8988T (cell line): ENCODE measurements around the gene STRIP2.
"Not testable (repeated sequence)": the region's sequence is repeated elsewhere in the genome, so short reads cannot be mapped to it uniquely, and the experiment has no call there.

ENCODE experiments used
- DNase-seq: peaks from one replicate; pipeline ENCODE4 v3.0.0; 2011

STRIP2 gene

GRCh38 chr7:129456421-129456820 lies 22.2 kb downstream of the STRIP2 start:
- DNase-seq: no peak

DNA sequence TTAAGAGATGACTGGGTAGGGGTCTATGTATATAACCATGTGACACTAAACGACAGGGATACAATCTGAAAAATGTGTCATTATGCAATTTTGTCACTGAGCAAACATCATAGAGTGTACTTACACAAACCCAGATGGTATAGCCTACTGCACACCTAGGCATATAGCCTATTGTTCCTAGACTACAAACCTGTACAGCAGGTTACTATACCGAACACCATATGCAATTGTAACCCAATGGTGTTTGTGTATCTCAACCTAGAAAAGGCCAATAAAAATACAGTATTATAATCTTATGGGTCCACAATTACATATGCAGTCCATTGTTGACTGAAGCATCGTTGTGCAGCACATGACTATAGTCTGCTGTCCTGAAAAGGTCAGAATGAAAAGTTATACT lies 22.9 kb downstream of the STRIP2 start:
- no peak for DNase-seq

DNA sequence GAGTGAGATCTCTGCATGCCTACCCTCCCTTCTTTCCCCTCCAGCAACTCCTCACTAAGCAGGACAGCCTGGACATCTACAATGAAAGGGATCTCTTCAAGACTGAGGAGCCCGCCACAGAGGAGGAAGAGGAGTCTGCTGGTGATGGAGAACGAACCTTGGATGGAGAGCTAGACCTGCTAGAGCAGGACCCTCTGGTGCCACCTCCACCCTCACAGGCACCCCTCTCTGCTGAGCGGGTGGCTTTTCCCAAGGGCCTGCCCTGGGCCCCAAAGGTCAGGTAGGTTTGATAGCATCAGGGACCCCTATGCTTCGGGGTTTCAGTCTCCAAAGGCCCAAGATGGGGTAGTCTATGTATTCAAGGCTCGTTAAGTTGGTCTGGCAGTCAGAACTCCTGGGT lies 23.9 kb downstream of the STRIP2 start:
- no peak for DNase-seq

- no peak for DNase-seq
Observed at GRCh38 chr7:129461809-129462208, 27.6 kb downstream of the STRIP2 start.

- DNase-seq: no peak
Observed at GRCh38 chr7:129462420-129462819, 28.2 kb downstream of the STRIP2 start.

GRCh38 chr7:129464194-129464593 lies 30.0 kb downstream of the STRIP2 start:
- DNase-seq: no peak

DNA sequence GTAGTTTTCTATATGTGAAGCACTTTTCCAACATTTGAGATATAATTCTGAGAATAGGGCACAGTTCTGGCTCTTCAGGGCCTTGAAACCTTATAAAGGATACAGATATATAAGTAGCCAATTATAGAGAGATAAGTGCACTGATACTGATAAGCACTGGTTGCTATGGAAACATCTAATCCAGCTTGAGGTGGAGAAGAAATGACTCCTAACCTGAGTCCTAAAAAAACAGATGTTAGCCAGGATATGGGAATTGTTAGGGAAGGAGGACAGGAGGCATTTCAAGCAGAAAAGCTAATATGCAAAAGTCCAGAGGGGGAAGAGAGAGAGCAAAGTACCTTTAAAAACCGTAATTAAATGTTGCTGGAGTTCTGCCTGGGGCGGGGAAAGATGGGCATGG lies 30.8 kb downstream of the STRIP2 start:
- no peak for DNase-seq

DNA sequence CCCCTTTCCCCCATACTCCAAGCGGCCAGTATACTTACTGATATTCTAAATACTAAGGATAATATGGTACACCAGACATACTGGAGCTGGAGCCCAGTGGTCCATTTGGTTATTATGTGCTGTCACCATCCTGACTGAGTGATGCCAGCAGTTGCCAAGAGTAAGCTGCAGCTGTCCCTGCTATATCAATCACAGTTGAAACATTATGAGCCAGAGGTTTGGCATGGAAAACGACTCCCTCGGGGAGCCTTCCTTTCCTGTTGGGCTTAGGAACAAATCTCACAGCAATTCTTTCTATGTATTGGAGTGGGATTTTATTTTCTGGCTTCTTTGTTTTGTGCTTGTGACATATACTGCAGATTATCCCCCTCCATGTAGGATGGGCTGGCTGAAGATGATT lies 32.6 kb downstream of the STRIP2 start:
- DNase-seq: no peak

GRCh38 chr7:129468087-129468486 lies 33.9 kb downstream of the STRIP2 start:
- no peak for DNase-seq

DNA sequence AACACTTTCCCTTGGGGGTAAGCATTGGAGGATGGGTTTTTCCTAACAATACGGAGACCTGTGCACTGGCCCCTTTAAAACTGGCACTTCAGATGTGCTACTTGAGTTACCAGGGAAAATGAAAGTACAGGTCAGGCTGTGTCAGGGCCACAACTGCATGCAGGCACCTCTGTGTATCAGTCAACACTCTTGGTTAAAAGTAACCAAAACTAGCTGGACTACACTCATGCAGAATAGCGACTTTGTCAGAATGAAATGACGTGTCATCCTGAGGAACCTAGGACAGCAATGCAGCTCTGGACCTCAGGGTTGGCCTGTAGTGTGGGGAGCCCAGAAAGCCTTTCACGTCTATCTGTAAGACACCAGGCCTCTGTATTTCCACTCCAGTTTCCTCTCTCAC lies 34.3 kb downstream of the STRIP2 start:
- DNase-seq: no peak

GRCh38 chr7:129469930-129470329 lies 35.7 kb downstream of the STRIP2 start:
- DNase-seq: no peak

- DNase-seq: no peak
Observed at GRCh38 chr7:129470411-129470810, 36.2 kb downstream of the STRIP2 start.

DNA sequence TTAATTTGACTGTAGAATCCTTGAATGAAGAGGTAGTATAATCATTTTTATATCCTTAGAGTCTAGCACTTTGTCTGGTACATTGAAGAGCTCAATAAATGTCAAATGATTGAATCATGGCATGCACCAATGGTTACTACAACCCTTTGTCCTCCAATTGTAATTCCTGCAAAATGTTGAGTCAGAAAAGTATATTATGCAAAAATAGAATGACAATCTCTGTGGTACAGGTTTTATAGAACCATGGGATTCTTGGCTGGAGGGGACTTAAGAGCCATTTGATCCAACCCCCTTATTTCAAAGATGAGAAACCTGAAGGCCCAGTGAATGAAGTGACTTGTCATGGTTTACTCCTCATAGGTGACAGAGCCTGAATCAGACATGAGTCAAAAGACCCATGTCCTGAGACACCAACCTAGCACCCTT lies 37.2 kb downstream of the STRIP2 start:
- DNase-seq: no peak

DNA sequence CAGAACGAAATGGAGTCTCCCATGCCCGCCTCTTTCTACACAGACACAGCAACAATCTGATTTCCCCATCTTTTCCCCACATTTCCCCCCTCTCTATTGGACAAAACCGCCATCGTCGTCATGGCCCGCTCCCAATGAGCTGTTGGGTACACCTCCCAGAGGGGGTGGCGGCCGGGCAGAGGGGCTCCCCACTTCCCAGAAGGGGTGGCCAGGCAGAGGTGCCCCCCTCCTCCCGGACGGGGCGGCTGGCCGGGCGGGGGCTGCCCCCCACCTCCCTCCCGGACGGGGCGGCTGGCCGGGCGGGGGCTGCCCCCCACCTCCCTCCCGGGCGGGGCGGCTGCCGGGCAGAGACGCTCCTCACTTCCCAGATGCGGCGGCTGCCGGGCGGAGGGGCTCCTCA lies 41.7 kb downstream of the STRIP2 start:
- not testable (repeated sequence) for DNase-seq

DNA sequence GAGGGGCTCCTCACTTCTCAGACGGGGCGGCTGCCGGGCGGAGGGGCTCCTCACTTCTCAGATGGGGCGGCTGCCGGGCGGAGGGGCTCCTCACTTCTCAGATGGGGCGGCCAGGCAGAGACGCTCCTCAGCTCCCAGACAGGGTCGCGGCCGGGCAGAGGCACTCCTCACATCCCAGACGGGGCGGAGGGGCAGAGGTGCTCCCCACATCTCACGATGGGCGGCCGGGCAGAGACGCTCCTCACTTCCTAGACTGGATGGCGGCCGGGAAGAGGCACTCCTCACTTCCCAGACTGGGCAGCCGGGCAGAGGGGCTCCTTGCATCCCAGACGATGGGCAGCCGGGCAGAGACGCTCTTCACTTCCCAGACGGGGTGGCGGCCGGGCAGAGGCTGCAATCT lies 42.2 kb downstream of the STRIP2 start:
- DNase-seq: not testable (repeated sequence)

- DNase-seq: no peak
Observed at GRCh38 chr7:129479831-129480230, 45.6 kb downstream of the STRIP2 start.

- no peak for DNase-seq
Observed at GRCh38 chr7:129480674-129481363, 46.6 kb downstream of the STRIP2 start.

DNA sequence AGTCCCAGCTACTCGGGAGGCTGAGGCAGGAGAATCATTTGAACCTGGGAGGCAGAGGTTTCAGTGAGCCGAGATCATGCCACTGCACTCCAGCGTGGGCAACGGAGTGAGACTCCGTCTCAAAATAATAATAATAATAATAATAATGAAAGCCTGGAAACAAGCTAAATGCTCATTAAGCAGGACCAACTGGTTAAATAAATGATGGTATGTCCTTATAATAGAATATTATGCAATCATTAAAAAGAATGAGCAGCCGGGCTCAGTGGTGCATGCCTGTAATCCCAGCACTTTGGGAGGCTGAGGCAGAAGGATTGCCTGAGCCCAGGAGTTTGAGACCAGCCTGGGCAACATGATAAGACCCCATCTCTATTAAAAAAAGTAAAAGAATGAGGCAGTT lies 47.1 kb downstream of the STRIP2 start:
- not testable (repeated sequence) for DNase-seq

DNA sequence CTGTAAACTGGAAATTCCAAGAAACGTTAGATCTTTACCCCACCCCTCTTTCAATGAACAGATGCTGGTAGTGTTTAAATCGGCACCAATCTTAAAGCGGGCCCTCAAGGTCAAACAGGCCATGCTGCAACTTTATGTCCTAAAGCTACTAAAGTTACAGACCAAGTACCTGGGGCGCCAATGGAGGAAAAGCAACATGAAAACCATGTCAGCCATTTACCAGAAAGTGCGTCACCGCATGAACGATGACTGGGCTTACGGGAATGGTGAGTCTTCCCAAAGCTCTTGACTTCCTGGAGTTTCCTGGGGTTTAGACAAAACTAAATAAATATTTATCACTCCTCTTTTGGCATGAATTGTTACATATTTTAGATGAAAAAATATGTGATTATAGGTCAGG lies 48.5 kb downstream of the STRIP2 start:
- no peak for DNase-seq

DNA sequence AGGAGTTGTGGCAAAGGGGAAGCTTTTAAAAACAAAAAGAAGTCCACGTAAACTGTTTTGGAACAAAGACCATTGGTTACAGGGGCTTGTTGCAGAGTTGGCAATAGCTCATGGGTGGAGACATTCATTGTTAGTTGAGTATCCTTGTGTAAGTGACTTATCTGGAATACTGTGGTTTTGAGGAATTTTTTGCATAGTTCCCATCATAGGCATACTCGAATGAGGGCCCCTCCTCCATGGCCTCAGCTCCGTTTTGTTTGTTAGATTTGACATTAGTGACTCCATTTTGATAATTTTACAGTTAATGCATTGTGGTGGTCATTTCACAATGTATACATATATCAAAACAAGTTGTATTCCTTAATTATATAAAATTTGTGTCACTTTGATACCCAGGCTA lies 55.3 kb downstream of the STRIP2 start:
- no peak for DNase-seq

GRCh38 chr7:129492391-129492790 lies 58.2 kb downstream of the STRIP2 start:
- DNase-seq: no peak

- DNase-seq: no peak
Observed at GRCh38 chr7:129493555-129493954, 59.3 kb downstream of the STRIP2 start.

DNA sequence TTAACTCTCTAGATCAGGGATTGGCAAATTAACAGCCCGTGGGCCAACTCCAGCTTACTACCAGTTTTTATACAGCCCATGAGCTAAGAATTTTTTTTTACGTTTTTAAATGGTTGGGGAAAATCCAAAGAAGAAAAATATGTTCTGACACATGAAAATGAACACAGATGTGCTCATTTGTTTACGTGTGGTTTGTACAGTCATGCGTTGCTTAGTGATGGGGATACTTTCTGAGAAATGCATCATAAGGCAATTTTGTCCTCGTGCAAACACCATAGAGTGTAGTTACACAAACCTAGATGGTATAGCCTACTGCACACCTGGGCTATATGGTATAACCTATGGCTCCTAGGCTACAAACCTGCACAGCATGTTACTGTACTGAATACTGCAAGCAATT lies 59.8 kb downstream of the STRIP2 start:
- DNase-seq: no peak

- DNase-seq: no peak
Observed at GRCh38 chr7:129495987-129496386, 61.8 kb downstream of the STRIP2 start.

GRCh38 chr7:129496653-129497052 lies 62.4 kb downstream of the STRIP2 start:
- DNase-seq: no peak

- DNase-seq: no peak
Observed at GRCh38 chr7:129497156-129497555, 62.9 kb downstream of the STRIP2 start.
